Measurements from ENCODE around the gene ACACA.
A peak's percentile ranks its signal among the peaks of the same experiment; 100 is the strongest.

The ACACA gene

GRCh38 chr17:37278247-37278894 lies 128.3 kb downstream of the ACACA start:
- TF ChIP-seq, protein P1, sequence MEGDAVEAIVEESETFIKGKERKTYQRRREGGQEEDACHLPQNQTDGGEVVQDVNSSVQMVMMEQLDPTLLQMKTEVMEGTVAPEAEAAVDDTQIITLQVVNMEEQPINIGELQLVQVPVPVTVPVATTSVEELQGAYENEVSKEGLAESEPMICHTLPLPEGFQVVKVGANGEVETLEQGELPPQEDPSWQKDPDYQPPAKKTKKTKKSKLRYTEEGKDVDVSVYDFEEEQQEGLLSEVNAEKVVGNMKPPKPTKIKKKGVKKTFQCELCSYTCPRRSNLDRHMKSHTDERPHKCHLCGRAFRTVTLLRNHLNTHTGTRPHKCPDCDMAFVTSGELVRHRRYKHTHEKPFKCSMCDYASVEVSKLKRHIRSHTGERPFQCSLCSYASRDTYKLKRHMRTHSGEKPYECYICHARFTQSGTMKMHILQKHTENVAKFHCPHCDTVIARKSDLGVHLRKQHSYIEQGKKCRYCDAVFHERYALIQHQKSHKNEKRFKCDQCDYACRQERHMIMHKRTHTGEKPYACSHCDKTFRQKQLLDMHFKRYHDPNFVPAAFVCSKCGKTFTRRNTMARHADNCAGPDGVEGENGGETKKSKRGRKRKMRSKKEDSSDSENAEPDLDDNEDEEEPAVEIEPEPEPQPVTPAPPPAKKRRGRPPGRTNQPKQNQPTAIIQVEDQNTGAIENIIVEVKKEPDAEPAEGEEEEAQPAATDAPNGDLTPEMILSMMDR (IDR thresholded peaks at IDR 0.05; ENCODE audit: insufficient read depth, low read depth, low read length, missing control alignments): no peak
- no peak overlapping the region for H3K4me3 ChIP-seq (ENCODE audit: low read length)
- peak; percentile 43 for DNase-seq (ENCODE audit: low read depth)

DNA sequence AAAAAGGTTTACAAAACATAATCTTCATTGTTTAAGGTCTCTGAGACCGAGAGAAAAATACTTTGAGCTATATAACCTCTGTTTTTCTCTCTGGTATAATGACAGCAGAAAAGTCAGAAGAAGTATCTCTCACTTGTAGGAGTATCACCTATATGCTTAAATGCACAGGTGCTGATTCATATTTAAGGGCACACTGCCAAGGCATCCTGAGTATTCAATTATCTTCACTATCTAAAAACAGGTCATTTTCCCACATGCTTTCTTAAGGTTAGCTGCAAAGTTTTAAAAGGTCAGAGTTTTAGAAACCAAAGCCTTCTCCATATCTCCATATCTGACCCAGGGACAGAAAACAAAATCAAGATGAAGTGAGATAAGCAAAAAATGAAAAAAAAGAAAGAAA lies 130.2 kb downstream of the ACACA start:
- H3K4me3 ChIP-seq (ENCODE audit: low read length): no peak overlapping the region
- DNase-seq (ENCODE audit: low read depth): peak; percentile 80
- TF ChIP-seq, protein P1 (IDR thresholded peaks at IDR 0.05; ENCODE audit: insufficient read depth, low read depth, low read length, missing control alignments): no peak

GRCh38 chr17:37274461-37274860 lies 132.2 kb downstream of the ACACA start:
- no peak overlapping the region for H3K4me3 ChIP-seq (ENCODE audit: low read length)
- no peak for DNase-seq (ENCODE audit: low read depth)
- TF ChIP-seq, protein P1 (IDR thresholded peaks at IDR 0.05; ENCODE audit: insufficient read depth, low read depth, low read length, missing control alignments): no peak

- TF ChIP-seq, protein P1 (IDR thresholded peaks at IDR 0.05; ENCODE audit: insufficient read depth, low read depth, low read length, missing control alignments): no peak
- H3K4me3 ChIP-seq (ENCODE audit: low read length): no peak overlapping the region
- DNase-seq (ENCODE audit: low read depth): peak; percentile 15
Observed at GRCh38 chr17:37273409-37274051, 133.1 kb downstream of the ACACA start.

DNA sequence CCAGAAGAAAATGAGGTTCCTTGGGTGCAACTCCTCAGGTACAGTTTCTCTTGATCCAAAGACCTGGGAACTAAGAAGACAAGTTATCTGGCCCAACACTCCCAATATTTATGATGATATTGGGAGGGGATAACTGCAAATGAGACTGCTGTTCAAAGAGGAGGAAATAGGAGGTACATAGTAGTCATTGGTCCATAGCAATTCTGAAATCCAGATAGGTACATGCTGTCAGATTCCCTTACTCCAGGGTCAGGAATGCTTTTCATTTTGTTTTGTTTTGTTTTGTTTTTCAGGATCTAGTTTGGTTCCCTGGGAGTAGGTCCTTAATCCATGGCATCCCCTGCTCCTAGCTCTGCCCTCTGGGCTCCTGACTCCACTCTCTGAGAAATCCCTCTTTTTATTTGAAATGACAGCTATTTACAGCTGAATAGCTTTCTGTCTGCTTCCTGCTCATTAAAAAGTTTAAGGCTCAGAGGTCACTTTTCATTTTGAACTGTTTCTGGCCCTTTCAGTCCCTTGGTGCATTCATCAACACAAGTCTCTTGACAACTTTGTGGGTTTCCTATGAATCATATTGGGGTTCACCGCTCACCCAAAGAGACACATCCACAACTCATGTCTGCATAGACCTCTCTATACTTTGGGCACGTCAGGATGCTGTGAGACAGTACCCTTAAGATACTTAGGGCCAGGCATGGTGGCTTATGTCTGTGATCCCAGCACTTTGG lies 141.0 kb downstream of the ACACA start:
- TF ChIP-seq, protein P1 (IDR thresholded peaks at IDR 0.05; ENCODE audit: insufficient read depth, low read depth, low read length, missing control alignments): no peak
- DNase-seq (ENCODE audit: low read depth): no peak
- no peak overlapping the region for H3K4me3 ChIP-seq (ENCODE audit: low read length)

GRCh38 chr17:37261286-37261685 lies 145.3 kb downstream of the ACACA start:
- DNase-seq (ENCODE audit: low read depth): no peak
- TF ChIP-seq, protein P1 (IDR thresholded peaks at IDR 0.05; ENCODE audit: insufficient read depth, low read depth, low read length, missing control alignments): no peak
- H3K4me3 ChIP-seq (ENCODE audit: low read length): no peak overlapping the region

Measured in epithelial cell of esophagus (primary cell).